RWPE2 (cell line): ENCODE measurements around the gene SYTL2.
"Not testable (repeated sequence)": the region's sequence is repeated elsewhere in the genome, so short reads cannot be mapped to it uniquely, and the experiment has no call there.

Experiments used
- ATAC-seq: fragments of 200-7000 bp; cut with Tn5 transposase; 3 replicates; pipeline ENCODE4 v1.9.1; 2021; ENCODE audit warnings: low read depth
- DNase-seq: peaks from one replicate; pipeline ENCODE4 v3.0.0-alpha.2; 2020; ENCODE audit warnings: low spot score
- H3K27ac ChIP-seq: fragments of 450-650 bp; 2 replicates; pipeline ENCODE4 v1.5.1; 2017; ENCODE audit warnings: mild to moderate bottlenecking; ENCODE audit not compliant: poor library complexity, severe bottlenecking
- H3K27me3 ChIP-seq: fragments of 250-450 bp; sonication (Bioruptor Pico); 2 replicates; pipeline ENCODE4 v1.5.1; 2021; ENCODE audit warnings: mild to moderate bottlenecking, moderate library complexity; ENCODE audit not compliant: insufficient read depth, poor library complexity, severe bottlenecking
- H3K36me3 ChIP-seq: fragments of 250-450 bp; sonication (Bioruptor Pico); 2 replicates; pipeline ENCODE4 v1.5.1; 2020; ENCODE audit warnings: low read depth, mild to moderate bottlenecking, moderate library complexity
- H3K4me1 ChIP-seq: fragments of 250-450 bp; sonication (Bioruptor Pico); 2 replicates; pipeline ENCODE4 v1.5.1; 2021; ENCODE audit warnings: mild to moderate bottlenecking, moderate library complexity; ENCODE audit not compliant: insufficient read depth, poor library complexity, severe bottlenecking
- H3K4me3 ChIP-seq: fragments of 250-450 bp; sonication (Bioruptor Pico); 2 replicates; pipeline ENCODE4 v1.5.1; 2021; ENCODE audit warnings: mild to moderate bottlenecking, moderate library complexity; ENCODE audit not compliant: severe bottlenecking
- H3K9me3 ChIP-seq: fragments of 250-450 bp; sonication (Bioruptor Pico); 2 replicates; pipeline ENCODE4 v1.5.1; 2021; ENCODE audit warnings: mild to moderate bottlenecking, moderate library complexity; ENCODE audit not compliant: severe bottlenecking
- CTCF ChIP-seq: fragments of 450-650 bp; IDR thresholded peaks from one replicate; pipeline ENCODE4 v1.5.1; 2017; ENCODE audit warnings: mild to moderate bottlenecking, moderate library complexity; ENCODE audit not compliant: poor library complexity, severe bottlenecking

Gene SYTL2

GRCh38 chr11:85787168-85787567 is 23.8 kb downstream of the SYTL2 start:
- DNase-seq (no peak), ATAC-seq (no peak)
- no peaks in the 10 kb centered on the region for H3K36me3 ChIP-seq
- H3K9me3 ChIP-seq: no peaks in the 10 kb centered on the region
- peak overlapping the region; percentile 84 for H3K27ac ChIP-seq
- no peak overlapping the region for H3K4me3 ChIP-seq
- no peaks in the 10 kb centered on the region for H3K27me3 ChIP-seq
- no peak for TF ChIP-seq CTCF
- H3K4me1 ChIP-seq: peaks cover 17% of the 10 kb centered on the region

GRCh38 chr11:85784480-85785265 is 26.3 kb downstream of the SYTL2 start:
- Histone ChIP-seq H3K27me3 (no peaks in the 10 kb centered on the region), H3K9me3 (no peaks in the 10 kb centered on the region), H3K27ac (no peak overlapping the region), H3K36me3 (no peaks in the 10 kb centered on the region), H3K4me1 (peaks cover 12% of the 10 kb centered on the region), H3K4me3 (no peak overlapping the region)
- DNase-seq (no peak), ATAC-seq (no peak)
- no peak for TF ChIP-seq CTCF

DNA sequence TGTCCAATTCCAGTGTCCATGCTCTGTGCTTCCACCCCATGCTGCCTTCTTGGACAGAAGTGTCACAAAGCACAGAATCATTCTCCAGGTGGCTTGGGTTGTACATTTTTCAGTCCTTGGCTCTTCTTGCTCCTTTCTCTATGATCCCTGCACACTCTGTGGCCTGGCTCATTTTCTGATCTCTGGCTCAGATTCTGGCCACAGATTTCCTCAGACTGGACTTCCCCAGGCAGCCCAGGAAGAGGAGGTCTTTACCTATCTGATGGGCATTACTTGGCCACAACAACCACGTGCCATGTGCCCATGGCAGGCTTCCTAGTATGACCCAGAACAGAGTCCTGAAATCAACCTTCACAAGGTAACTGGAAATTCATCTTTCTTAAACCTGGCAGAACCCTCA is 27.2 kb downstream of the SYTL2 start:
- no peak for TF ChIP-seq CTCF
- DNase-seq: no peak
- H3K4me1 ChIP-seq: peaks cover 10% of the 10 kb centered on the region
- no peak overlapping the region for H3K27ac ChIP-seq
- no peak overlapping the region for H3K4me3 ChIP-seq
- H3K27me3 ChIP-seq: no peaks in the 10 kb centered on the region
- no peak for ATAC-seq
- no peaks in the 10 kb centered on the region for H3K9me3 ChIP-seq
- H3K36me3 ChIP-seq: no peaks in the 10 kb centered on the region

GRCh38 chr11:85780780-85781517 is 30.0 kb downstream of the SYTL2 start:
- not testable (repeated sequence) for H3K4me1 ChIP-seq, H3K9me3 ChIP-seq, H3K27ac ChIP-seq, ATAC-seq, H3K27me3 ChIP-seq, DNase-seq, H3K36me3 ChIP-seq, H3K4me3 ChIP-seq

DNA sequence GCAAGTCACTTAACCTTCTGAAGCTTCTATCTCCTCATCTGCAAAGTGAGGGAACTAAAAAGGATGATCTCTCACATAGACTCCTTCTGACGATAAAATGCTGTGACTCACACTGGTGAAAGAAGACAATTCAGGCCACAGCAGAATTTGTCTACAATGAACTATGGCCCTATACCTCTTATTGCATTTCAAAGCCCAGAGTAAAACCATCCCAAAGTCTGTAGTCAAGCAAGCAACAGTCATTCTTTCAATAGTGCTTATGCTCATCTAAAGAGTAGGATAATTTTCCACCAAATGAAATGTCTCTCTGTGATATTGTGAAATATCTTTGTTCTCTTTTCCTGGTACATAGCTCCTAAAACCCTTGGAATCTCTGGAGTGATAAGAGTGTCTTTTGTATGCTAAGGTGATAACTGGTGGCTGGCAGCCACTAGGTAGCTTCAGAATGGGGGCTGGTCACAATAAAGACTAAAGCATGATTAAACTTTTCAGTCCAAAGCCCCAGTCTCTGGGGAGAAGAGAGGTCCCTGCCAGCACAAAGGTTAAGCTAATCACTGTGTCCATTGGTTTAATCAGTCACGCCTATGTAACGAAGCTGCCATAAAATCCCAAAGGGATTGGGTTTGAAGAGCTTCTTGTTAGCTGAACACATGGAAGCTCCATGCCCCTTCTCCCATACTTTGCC is 30.8 kb downstream of the SYTL2 start:
- no peak for DNase-seq
- H3K27ac ChIP-seq: no peak overlapping the region
- no peak overlapping the region for H3K4me3 ChIP-seq
- no peak for ATAC-seq
- no peaks in the 10 kb centered on the region for H3K4me1 ChIP-seq
- H3K9me3 ChIP-seq: no peaks in the 10 kb centered on the region
- TF ChIP-seq CTCF: no peak
- no peaks in the 10 kb centered on the region for H3K27me3 ChIP-seq
- H3K36me3 ChIP-seq: no peaks in the 10 kb centered on the region

GRCh38 chr11:85777603-85777972 is 33.4 kb downstream of the SYTL2 start:
- not testable (repeated sequence) for H3K27ac ChIP-seq

More at GRCh38 chr11:85777603-85777972, 33.4 kb downstream of the SYTL2 start:
- not testable (repeated sequence) for H3K27me3 ChIP-seq, H3K4me1 ChIP-seq, H3K4me3 ChIP-seq, H3K9me3 ChIP-seq, H3K36me3 ChIP-seq, ATAC-seq, DNase-seq
